A549 treated with AZD9567 at 1 μM for 4 hours (cell line): ENCODE results near the gene EXOC6B. TPM values are rescaled to one million over a fixed set of nuclear protein-coding genes. Genes with fewer than 3 reads are reported as not detected.

Experiments used
- total RNA-seq: library from RNA; stranded (reverse); fragments of 200-300 nt; extraction: Qiagen RNA extraction; gene quantifications from 5 replicates; pipeline ENCODE4 v1.2.3, GENCODE V29; 2022; ENCODE audit not compliant: insufficient read depth

EXOC6B gene
- total RNA-seq = 6.3 to 7.8 TPM (median 7.3 TPM) in 5 replicates

DNA sequence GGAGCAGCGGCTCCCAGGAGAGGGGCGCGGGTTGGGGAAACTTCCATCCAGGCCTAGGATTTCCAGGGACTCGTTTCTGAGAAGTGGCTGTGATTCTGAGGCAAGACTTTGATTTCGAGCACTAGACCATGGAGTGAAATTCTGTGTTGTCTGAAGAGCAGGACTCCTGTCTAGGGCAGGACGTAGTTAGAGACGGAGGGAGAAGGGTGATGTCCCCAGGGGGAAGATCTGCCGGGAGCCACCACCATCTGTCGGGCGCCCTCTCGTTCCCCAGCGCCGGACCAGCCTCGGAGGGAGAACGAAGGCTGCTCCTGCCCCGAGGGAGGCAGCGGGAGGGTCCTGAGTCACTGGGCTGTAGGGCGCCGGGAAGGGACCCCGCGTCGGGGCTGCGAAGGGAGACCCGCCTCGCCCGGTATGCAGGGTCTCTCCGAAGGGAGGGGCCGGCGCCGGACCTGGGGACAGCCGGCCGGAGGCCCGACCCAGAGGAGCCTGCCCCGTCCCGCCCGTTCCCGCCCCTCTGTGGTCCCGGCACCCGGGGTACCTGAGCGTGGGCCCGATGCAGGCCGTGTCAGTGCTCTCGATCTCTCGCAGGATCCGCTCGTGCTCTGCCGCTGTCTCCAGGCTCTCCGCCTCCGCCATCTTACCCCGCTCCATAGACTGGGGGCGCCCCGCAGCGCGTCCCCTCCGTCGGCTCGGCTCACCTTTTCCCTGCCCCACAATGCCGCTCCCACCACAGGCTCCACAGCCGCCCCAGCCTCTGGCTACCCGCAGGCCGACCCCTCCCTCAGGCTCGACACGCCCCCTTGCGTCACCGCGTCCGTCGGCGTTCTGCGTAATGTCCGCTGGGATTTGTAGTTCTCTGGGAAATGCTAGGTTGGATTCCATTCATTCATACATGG, at the start of gene EXOC6B:
Gene EXOC6B, minus strand, starts transcription at position 777 of the 899 bp plus-strand sequence.

DNA sequence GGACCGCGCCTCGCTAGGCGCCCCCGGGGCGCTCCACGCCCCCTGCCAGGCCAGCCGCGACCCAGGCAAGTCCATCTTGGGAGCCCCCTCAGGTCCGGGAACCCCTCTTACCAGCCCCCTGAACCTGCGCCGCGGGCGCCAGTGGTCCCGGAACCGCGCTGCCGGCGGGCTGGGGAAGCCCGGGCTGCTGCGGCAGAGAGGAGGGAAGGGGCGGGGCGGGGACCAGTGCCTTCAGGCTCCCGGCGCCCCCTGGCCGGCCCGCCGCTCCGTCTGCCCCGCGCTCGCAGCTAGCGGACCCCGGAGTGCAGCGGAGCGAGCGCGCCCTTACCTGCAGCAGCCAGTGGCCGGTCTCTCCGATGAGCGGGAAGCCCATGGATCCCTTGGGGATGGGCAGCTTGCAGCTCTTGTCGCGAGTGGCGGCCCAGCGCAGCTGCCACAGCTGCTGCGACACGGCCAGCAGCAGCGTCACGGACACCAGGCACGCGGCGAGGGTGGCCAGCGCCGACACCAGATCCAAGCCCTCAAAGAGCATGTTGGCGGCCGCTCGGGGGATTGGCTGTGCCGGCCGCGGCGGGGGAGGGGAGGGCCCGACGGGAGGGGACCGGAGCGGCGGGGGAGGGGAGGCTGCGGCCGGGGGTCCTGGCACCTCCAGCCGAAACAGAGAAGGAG, 678.4 kb downstream of the EXOC6B start, which contains the start of gene CYP26B1:
Gene CYP26B1, minus strand, starts transcription at position 560 of the 669 bp plus-strand sequence. Its CDS starts 28 bp downstream, at position 532.

Other genes starting within 250 kb of the EXOC6B start
- 64.6 to 133 TPM (median 124 TPM) in 5 replicates for gene SPR, start 61.4 kb upstream of the EXOC6B start, total RNA-seq
- 0.08 to 0.24 TPM (median 0.19 TPM) in 4 of 5 replicates, not detected in the other for gene EMX1, start 91.5 kb upstream of the EXOC6B start, total RNA-seq
- 8.0 to 14.7 TPM (median 14.0 TPM) in 5 replicates for gene SFXN5, start 245.7 kb upstream of the EXOC6B start, total RNA-seq